Adrenal gland (tissue), 12 donors: ENCODE data around the gene NDUFB8. TPM values are rescaled to one million over a fixed set of nuclear protein-coding genes. Genes with fewer than 3 reads are reported as not detected.

ENCODE experiments used
- DNase-seq, 7 donors: peaks; one replicate each; pipeline ENCODE4 v3.0.0-alpha.2; 2019 to 2020
- H3K27ac ChIP-seq, 5 donors: fragments of 200-600 bp; sonication (generic) in 4 of 5; 1 replicate in 3 of 5; 2 replicates in 2 of 5; pipeline versions ENCODE4 v1.5.1 to v1.8.0; 2016 to 2020; ENCODE audit warnings: mild to moderate bottlenecking in 1 of 5
- H3K27me3 ChIP-seq: fragments of 200-600 bp; 2 replicates; pipeline ENCODE4 v1.8.0; 2021
- H3K36me3 ChIP-seq, 2 donors: fragments of 200-600 bp; replicated peaks in 1 of 2; 1 replicate in 1 of 2; 2 replicates in 1 of 2; pipeline versions ENCODE4 v1.5.1 to v1.8.0; 2018 to 2022
- H3K4me1 ChIP-seq, 2 donors: fragments of 200-600 bp; replicated peaks in 1 of 2; 1 replicate in 1 of 2; 2 replicates in 1 of 2; pipeline versions ENCODE4 v1.5.1 to v1.8.0; 2018 to 2021
- H3K4me3 ChIP-seq, 4 donors: fragments of 200-600 bp; sonication (generic) in 3 of 4; one replicate each; pipeline ENCODE4 v1.5.1; 2016 to 2018
- H3K9me3 ChIP-seq, 3 donors: fragments of 200-600 bp; sonication (generic) in 1 of 3; replicated peaks in 1 of 3; 1 replicate in 2 of 3; 2 replicates in 1 of 3; pipeline versions ENCODE4 v1.5.1 to v1.8.0; 2016 to 2021
- POLR2A ChIP-seq, 2 donors: fragments of 450-650 bp; IDR thresholded peaks; one replicate each; pipeline ENCODE4 v1.6.1; 2017; ENCODE audit warnings: antibody characterized with exemption in 2 of 2, mild to moderate bottlenecking in 2 of 2, moderate library complexity in 1 of 2
- WGBS, 4 donors: extraction: QIAGEN DNeasy Blood & Tissue Kit in 2 of 4; methylation state at CpG; one replicate each; pipeline versions ENCODE4 v1.1.5 to v1.1.7; 2013 to 2017; 5-methylcytosine and 5-hydroxymethylcytosine counted together
- intact Hi-C, 2 donors: fragments of 100-400 bp; cut with DNase I; formaldehyde crosslinking; loops; one replicate each; pipeline versions ENCODE4 v1.14.1 to v1.15.0; 2022 to 2023
- polyA plus RNA-seq, 3 donors: library from polyadenylated mRNA; stranded (reverse); fragments of 200-250 nt in 2 of 3; fragments of 350-450 nt in 1 of 3; fragmentation: Illumina TruSeq in 1 of 3; extraction: RNeasy Lipid Tissue Mini Kit (QIAGEN cat#74804) in 1 of 3; gene quantifications; one replicate each; pipeline ENCODE4 v1.2.3, GENCODE V29; 2013 to 2014
- total RNA-seq, 9 donors: library from RNA; depleted of rRNA in 4 of 9; stranded (reverse); fragments of >200 nt in 4 of 9; fragments of 120-200 nt in 1 of 9; fragmentation: NEBNext Ultra II Directional in 1 of 9; extraction: Animal tissue kit (Norgen Biotek cat#: 25700) in 1 of 9; gene quantifications; one replicate each; pipeline versions ENCODE4 v1.1.0 to v1.2.4, GENCODE V29; 2013 to 2023
- TF ChIP-seq, protein P1 (sequence below), 6 experiments: fragments of 450-650 bp in 4 of 6; fragments of 200-600 bp in 2 of 6; sonication (generic) in 1 of 6; IDR thresholded peaks; 1 replicate in 5 of 6; 2 replicates in 1 of 6; pipeline versions ENCODE4 v1.5.1 to v1.8.0; 2016 to 2021; ENCODE audit warnings: antibody characterized with exemption in 6 of 6, mild to moderate bottlenecking in 2 of 6, moderate library complexity in 1 of 6
- donor health status: healthy with polysubstance abuse.
- donor health status: Bipolar disorder and iron deficiency.
- donor health status: DM: yes; HTN: yes; CAD: no.
- donor health status: DM: no; HTN: no; CAD: no.
- donor health status: DM: no; HTN: no; CAD: no.
- donor health status: DM: yes; HTN: yes; CAD: no.

The NDUFB8 gene
- total and polyA plus RNA-seq, 12 donors = 181 to 689 (median 222) TPM

- H3K36me3 ChIP-seq = peaks cover 0 to 42% of the 10 kb centered on the region in 2 donors
Measured at GRCh38 chr10:100524206-100524605, 5.5 kb downstream of the NDUFB8 start.

GRCh38 chr10:100522945-100523344, 6.7 kb downstream of the NDUFB8 start:
- Histone ChIP-seq H3K9me3 (no peaks in the 10 kb centered on the region), H3K4me1 (peaks cover 5 to 22% of the 10 kb centered on the region in 2 donors), H3K27me3 (no peaks in the 10 kb centered on the region), H3K36me3 (peaks cover 0 to 42% of the 10 kb centered on the region in 2 donors), H3K27ac (peak overlapping the region in 1 of 5 donors; percentile 28), H3K4me3 (no peak overlapping the region)
- DNase-seq = peak in 5 of 7 donors; percentile 42 to 57 (median 47)
- intact Hi-C loops = loop anchor here in 1 of 2 donors (10.0 kb wide), 1 partner anchor 188 kb away; the partner anchor contains the start of gene PKD2L1
- TF ChIP-seq, protein P1, sequence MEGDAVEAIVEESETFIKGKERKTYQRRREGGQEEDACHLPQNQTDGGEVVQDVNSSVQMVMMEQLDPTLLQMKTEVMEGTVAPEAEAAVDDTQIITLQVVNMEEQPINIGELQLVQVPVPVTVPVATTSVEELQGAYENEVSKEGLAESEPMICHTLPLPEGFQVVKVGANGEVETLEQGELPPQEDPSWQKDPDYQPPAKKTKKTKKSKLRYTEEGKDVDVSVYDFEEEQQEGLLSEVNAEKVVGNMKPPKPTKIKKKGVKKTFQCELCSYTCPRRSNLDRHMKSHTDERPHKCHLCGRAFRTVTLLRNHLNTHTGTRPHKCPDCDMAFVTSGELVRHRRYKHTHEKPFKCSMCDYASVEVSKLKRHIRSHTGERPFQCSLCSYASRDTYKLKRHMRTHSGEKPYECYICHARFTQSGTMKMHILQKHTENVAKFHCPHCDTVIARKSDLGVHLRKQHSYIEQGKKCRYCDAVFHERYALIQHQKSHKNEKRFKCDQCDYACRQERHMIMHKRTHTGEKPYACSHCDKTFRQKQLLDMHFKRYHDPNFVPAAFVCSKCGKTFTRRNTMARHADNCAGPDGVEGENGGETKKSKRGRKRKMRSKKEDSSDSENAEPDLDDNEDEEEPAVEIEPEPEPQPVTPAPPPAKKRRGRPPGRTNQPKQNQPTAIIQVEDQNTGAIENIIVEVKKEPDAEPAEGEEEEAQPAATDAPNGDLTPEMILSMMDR (IDR thresholded peaks at IDR 0.05) = no peak
- TF ChIP-seq POLR2A (IDR thresholded peaks at IDR 0.05) = no peak
- WGBS, 4 donors = 70 to 93% (median 75%) methylated on average over 5 to 9 of the region's 9 CpGs

More at GRCh38 chr10:100524206-100524605, 5.5 kb downstream of the NDUFB8 start:
- H3K9me3 ChIP-seq = no peaks in the 10 kb centered on the region
- intact Hi-C loops = loop anchor here in 1 of 2 donors (10.0 kb wide), 1 partner anchor 189 kb away; the partner anchor contains the start of gene PKD2L1
- peaks cover 18 to 32% of the 10 kb centered on the region in 2 donors for H3K4me1 ChIP-seq
- DNase-seq = no peak
- no peak overlapping the region for H3K4me3 ChIP-seq
- TF ChIP-seq, protein P1 (IDR thresholded peaks at IDR 0.05) = no peak
- no peak for TF ChIP-seq POLR2A (IDR thresholded peaks at IDR 0.05)
- H3K27ac ChIP-seq = no peak overlapping the region
- WGBS, 4 donors = 88 to 93% (median 92%) methylated on average over 6 of the region's 6 CpGs
- H3K27me3 ChIP-seq = no peaks in the 10 kb centered on the region

DNA sequence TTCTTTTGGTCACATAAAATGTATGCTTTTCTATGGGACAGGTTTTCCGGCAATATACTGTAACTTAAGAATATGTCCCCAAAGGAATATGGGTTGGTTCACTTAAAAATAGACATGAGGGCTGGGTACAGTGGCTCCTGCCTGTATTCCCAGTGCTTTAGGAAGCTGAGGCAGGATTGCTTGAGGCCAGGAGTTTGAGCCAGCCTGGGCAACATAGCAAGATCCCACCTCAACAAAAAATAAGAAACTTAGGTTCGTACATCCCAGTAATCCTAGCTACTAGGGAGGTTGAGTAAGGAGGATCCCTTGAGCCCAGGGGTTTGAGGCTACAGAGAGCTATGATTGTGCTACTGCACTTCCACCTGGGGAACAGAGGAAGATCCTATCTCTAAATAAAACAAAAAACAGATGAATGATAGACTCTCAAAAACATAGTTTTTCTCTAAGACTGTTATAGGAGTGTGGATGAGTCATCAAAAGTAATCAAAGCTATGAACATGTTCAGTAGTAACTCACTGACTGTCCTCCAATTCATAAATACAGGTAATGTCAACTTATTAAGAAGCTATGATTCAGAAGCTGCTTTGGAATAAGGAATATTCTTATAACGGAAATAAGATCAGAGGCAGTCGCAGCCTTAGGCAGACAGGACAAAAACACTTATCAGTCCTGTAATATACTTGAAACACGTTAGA, 7.4 kb downstream of the NDUFB8 start:
- 60 to 71% (median 66%) methylated on average over 5 of the region's 5 CpGs for WGBS, 4 donors
- Histone ChIP-seq H3K27me3 (no peaks in the 10 kb centered on the region), H3K4me1 (peaks cover 0 to 17% of the 10 kb centered on the region in 2 donors), H3K27ac (peak overlapping the region in 1 of 5 donors; percentile 28), H3K36me3 (peaks cover 0 to 41% of the 10 kb centered on the region in 2 donors), H3K4me3 (no peak overlapping the region), H3K9me3 (no peaks in the 10 kb centered on the region)
- TF ChIP-seq, protein P1 (IDR thresholded peaks at IDR 0.05) = no peak
- no peak for DNase-seq
- intact Hi-C loops = loop anchor here in 1 of 2 donors (10.0 kb wide), 1 partner anchor 187 kb away; the partner anchor contains the start of gene PKD2L1

DNA sequence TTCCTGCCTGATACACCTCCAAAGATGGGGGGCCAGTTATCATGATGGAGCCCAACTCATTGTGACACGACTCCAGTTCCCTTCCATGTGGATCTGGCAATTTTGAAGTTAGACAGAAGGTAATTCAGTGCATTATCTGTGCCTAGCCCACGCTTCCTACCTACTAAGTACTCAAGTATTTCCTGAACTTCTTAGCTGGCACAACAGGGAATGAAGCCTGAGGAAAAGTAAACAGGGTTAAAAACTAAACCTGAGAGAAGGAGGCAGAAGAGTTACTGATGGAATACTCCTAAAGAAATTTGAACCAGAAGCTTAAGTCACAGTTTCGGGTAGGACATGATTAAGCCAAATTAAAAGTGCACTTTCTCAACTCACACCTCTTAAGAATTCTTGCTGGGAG, 8.9 kb downstream of the NDUFB8 start:
- H3K27me3 ChIP-seq = no peaks in the 10 kb centered on the region
- WGBS, 4 donors = 84 to 93% (median 89%) methylated on average over 3 of the region's 3 CpGs
- peaks cover 0 to 26% of the 10 kb centered on the region in 2 donors for H3K36me3 ChIP-seq
- intact Hi-C loops = loop anchor here in 1 of 2 donors (10.0 kb wide), 1 partner anchor 186 kb away; the partner anchor contains the start of gene PKD2L1
- TF ChIP-seq, protein P1 (IDR thresholded peaks at IDR 0.05) = no peak
- no peak for TF ChIP-seq POLR2A (IDR thresholded peaks at IDR 0.05)
- no peaks in the 10 kb centered on the region for H3K9me3 ChIP-seq
- H3K27ac ChIP-seq = no peak overlapping the region
- no peak for DNase-seq
- peaks cover 0 to 13% of the 10 kb centered on the region in 2 donors for H3K4me1 ChIP-seq
- H3K4me3 ChIP-seq = no peak overlapping the region
